SHP77 (cell line): ENCODE measurements around the gene ZFAND2B.
"Not testable (repeated sequence)": the region's sequence is repeated elsewhere in the genome, so short reads cannot be mapped to it uniquely, and the experiment has no call there.

Source experiments
- DNase-seq, 2 experiments: peaks; one replicate each; lab custom pipeline; 2025; lab: John Stamatoyannopoulos, UW

ZFAND2B gene

DNA sequence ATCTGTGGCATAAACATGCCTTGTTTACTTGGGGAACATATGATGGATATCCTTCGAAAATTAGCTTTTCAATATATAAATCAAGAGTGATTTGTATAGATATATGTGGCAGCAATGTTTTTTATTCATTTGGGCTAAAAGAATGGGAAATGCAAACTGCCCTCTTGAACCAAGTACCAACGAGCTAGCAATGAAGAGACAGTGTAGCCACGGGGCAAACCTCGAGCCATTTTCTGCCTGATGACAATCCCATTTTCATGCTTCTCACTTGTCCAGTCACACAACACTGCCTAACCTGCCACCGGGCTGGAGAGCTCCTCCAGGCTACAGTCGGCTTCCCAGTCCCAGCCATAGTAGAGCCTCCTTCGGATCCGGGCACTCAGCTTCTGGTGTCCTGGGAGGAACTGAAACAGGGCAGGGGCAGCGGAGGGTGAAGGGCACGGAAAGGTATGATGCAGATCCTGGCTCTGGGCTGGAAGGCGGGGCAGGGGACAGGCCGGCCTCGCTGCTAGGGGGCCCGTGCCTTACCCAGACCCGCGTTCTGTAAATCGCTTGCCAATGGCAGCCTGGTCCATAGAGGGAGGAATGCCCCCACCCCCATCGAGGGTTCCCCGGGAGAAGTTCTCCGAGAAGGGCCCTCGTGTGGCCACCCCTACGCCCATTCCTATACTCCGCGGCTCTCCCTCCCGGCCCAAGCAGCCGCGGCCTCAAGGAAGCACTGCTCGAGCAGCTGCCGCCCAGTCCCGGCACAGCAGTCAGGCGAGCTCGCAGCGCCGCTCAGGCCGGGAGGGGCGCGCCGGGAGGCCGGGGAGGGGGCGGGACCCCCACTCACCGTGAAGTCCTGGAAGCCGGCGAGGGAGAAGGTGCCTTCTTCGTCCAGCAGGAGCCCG is 30.4 kb upstream of the ZFAND2B start:
- DNase-seq: peak; percentile 24 to 70

DNA sequence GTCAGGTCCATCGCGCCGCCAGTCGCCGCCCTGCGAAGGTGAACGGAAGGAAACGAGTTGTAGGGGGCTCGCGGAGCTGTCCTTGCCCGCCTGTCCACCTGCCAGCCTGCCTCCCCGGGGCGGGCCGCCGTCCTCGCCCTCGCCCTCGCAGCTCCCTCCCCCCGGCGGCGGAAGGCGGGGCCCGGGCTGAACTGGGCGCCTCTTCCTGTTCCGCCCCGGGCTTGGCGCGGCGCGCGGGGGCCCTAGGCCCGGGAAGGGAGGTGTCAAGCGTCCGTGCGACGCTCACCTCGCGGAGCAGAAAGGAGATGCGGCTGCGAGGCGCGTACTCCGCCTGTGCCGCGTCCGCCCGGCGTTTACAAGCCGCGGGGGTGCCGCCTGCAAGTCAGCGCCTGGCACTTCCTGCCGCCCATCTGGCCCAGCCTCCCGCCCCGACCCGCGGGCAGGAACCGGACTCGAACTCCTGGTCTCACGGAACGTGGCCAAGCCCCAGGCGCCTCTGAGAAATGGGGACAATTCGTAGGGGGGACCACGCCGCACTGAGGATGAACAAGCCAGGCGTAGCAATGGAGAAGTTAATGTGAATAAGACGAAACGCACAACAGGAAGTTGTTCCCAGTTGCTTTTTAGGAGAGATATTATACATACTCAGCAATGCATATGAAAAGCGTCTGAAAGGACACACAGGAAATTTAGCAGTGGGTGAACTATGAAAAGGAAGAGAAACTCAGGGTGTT is 29.6 kb upstream of the ZFAND2B start, which contains the start of gene CNPPD1:
Gene CNPPD1 (minus strand): TSS at position 108 of the 734 bp plus-strand sequence. CDS start 97 bp downstream, at position 11.
- peak; percentile 72 to 90 for DNase-seq

DNA sequence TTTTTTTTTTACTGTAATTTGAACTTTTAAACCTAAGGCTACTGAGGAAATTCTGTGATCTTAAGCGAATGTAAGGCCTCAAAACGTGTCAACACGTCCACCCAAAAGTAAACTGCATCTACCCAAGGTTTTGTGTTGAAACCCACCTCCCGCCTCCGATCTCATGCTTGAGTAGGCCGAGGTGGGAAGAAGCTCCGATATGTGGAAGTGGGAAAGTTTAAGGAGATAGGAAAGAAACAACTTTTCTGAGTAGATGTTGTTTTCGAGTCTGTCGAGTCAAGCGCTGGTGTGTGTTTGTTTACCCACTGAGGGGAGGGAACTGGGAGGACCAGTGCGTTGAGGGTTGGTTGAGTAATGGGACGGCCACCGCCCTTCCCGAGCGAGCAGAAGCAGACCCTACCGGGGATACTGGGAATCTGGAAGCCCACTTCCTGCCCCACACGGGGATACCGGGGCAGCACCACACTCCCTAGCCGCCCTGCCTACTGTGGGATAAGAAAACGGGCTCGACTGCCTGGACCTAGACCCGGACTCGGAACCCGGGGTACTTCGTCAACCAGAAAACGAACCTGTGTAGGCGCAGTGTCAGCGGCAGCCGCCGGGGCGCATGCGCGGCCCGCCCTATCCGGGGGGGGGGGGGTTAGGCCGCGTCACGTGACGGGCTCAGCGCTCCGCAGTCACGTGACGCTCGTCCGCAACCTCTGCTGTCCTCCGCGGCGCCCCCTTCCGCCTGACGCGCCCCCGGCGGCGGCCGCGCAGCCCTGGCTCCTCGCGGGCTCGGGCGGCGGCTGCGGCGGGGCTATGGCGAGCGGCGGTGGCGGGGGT is 28.8 kb upstream of the ZFAND2B start, which contains the start of gene RETREG2:
Gene RETREG2 (plus strand): TSS at position 724 of the 825 bp plus-strand sequence. CDS start 78 bp downstream, at position 802.
- peak; percentile 65 to 81 for DNase-seq

DNA sequence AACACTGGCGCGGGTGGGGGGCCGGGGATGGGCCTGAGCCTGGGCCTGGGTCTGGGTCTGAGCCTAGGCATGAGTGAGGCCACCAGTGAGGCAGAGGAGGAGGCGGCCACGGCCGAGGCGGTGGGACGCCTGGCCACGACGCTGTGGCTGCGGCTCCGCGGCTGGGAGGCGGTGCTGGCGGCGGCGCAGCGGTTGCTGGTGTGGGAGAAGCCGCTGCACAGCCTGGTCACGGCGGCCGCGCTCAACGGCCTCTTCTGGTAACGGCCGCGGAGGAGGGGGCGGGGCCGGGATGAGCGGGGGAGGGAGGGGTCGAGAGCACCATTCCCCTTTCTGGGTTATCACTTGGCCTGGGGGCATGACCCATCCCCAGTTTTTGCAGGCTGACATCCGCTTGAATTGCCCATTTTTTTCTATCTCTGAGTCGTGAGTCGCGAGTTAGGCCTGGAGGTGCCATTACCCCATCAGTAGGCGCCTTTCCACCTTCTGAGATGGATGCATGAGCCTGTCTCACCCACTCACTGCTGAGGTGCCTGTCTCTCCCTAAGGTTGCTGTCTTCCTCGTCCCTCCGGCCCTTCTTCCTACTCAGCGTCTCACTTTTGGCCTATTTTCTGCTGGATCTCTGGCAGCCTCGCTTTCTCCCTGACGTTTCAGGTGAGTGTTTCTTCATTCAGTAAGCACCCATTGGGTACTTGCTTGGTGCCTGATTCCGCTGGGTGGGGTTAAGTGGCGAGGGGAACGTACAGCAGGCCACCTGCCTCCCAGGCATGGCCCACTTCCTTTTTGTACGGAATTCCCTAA is 28.0 kb upstream of the ZFAND2B start:
- DNase-seq: peak in 1 of 2 experiments; percentile 13

DNA sequence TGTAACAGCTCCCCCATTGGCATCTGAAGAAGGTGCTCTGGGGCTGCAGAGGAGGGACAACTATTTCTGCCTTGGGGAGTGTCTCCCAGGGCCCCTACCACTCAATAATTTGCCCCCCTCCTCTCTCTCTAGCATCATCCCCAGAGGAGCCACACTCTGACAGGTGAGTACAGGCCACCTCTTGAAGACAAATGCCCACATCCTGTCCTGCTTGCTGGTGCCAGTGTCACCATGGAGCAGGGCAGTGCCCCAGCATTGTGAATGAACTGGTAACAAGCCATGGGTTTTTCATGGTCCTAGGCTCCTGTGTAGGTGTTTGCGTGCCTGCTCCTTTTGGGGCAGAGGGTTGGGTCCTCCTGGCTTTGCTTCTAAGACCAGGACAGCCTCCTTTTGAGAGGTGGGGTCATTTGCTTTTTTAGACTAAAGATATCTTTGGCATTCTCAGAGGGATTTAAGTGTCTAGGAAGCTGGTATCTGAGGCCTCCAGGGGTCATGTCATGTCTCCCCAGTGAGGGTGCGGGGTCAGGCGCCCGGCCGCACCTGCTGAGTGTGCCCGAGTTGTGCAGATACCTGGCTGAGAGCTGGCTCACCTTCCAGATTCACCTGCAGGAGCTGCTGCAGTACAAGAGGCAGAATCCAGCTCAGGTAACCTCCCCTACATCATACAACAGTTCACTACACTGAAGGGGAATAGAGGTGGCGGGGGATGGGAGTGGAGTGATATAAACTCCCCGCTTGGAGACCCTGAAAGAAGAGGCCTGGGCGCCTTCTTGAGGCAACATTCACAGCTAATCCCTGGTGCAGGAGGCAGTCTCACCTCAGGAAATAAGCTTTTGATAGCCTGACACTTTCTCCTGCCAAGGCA is 26.7 kb upstream of the ZFAND2B start:
- DNase-seq: no peak

DNA sequence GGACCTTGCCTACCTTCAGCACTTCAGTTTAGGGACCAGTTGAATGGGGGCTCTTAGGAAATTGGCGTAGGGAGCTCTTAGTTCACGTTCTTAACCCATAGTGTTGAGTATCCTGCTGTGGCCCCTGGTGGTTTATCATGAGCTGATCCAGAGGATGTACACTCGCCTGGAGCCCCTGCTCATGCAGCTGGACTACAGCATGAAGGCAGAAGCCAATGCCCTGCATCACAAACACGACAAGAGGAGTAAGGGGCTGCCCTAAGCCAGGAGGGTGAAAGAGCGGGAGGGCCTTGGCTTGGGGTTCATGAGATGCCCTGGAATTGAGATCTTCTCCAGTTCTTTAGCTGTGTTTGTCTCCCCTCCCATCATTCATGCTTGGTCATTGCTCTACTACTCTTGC is 25.6 kb upstream of the ZFAND2B start:
- DNase-seq: no peak

DNA sequence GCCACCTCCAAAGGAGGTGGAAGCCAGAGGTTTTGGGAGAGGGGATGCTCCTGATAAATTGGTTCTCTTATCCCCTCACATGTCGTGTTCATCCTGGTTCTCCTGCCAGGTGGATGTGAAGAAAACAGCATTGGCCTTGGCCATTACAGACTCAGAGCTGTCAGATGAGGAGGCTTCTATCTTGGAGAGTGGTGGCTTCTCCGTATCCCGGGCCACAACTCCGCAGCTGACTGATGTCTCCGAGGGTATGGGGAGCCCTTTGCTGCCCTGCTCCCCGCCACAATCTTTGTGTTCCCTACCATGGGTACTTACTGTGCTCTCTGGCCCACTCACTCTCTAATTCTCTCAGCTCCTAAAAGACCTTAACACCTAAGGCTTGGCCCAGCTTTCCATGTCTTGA is 25.1 kb upstream of the ZFAND2B start:
- DNase-seq: no peak

DNA sequence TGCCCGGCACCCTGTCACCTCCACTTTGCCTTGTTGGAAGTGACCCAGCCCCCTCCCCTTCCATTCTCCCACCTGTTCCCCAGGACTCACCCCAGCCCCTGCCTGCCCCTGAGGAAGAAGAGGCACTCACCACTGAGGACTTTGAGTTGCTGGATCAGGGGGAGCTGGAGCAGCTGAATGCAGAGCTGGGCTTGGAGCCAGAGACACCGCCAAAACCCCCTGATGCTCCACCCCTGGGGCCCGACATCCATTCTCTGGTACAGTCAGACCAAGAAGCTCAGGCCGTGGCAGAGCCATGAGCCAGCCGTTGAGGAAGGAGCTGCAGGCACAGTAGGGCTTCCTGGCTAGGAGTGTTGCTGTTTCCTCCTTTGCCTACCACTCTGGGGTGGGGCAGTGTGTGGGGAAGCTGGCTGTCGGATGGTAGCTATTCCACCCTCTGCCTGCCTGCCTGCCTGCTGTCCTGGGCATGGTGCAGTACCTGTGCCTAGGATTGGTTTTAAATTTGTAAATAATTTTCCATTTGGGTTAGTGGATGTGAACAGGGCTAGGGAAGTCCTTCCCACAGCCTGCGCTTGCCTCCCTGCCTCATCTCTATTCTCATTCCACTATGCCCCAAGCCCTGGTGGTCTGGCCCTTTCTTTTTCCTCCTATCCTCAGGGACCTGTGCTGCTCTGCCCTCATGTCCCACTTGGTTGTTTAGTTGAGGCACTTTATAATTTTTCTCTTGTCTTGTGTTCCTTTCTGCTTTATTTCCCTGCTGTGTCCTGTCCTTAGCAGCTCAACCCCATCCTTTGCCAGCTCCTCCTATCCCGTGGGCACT is 24.0 kb upstream of the ZFAND2B start:
- DNase-seq: no peak

DNA sequence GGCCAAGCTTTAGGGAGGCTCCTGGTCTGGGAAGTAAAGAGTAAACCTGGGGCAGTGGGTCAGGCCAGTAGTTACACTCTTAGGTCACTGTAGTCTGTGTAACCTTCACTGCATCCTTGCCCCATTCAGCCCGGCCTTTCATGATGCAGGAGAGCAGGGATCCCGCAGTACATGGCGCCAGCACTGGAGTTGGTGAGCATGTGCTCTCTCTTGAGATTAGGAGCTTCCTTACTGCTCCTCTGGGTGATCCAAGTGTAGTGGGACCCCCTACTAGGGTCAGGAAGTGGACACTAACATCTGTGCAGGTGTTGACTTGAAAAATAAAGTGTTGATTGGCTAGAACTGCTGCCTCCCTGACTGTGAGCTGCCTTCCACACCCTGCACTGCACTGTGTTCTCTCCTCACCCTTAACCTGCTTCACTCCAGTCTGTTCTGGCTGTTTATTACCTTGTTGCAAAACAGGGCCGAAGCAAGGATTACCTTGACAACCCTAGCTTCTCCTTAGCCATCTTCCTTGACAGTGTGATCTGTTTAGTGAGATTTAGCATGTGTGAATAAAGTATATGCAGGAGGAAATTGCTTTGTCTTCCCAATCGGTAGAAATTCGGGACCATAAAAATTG is 23.3 kb upstream of the ZFAND2B start:
- DNase-seq: no peak

DNA sequence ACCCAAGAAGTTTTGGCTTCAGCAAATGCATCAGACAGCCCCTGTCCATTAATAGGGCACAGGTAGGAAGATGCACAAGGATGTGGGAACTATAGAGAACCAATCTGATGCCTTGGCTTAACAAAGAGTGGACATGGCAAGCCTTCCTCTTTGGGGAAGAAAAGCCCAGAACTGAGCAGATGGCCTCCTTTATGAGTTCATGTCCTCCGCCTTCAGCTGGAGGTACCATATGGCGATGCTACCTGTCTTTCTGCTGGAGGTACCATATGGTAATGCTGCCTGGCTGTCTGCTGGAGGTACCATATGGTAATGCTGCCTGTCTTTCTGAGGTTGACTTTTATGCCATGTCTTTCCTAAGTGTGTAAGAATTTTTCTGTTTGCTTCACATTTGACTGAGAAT is 22.5 kb upstream of the ZFAND2B start:
- DNase-seq: no peak

DNA sequence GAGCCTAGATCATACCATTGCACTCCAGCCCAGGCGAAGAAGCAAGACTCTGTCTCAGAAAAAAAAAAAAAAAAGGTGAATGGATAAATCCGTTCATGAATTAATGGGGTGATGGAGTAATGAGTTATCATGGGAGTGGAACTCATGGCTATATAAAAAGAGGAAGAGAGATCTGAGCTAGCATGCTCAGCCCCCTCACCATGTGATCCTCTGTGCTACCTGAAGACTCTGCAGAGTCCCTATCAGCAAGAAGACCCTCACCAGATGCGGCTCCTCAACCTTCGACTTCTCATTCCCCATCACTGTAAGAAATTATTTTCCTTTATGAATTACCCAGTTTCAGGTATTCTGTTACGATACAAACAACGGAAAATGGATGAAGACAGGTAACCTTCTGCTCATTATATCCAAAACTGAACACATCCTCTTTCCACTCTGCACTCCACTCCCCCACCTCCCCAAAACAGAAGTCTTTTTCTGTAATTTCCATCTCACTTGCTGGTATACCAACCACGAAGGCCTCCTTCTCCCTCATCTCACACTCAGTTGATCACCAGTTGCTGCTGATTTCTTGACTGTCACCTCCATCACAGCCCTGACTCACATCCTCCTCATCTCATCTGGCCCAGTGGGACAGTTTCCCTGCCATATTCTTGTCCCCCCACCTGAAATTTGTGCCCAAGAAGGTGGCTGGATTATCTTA is 19.7 kb upstream of the ZFAND2B start:
- no peak for DNase-seq

DNA sequence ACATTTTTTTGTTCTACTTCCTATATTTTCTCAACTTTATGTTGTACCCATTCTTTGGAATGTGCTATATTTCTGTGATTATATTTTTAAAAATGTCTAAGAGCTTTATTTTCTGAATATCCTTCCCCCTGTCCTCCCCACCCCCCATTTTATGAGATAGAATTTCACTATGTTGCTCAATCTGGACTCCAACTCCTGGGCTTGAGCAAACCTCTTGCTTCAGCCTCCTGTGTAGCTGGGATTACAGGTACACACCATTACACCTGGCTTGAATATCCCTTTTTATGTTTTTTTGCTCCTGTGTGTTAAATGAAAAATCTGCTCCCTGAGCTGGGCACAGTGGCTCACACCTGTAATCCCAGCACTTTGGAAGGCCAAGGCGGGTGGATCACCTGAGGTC is 9.2 kb upstream of the ZFAND2B start:
- no peak for DNase-seq

DNA sequence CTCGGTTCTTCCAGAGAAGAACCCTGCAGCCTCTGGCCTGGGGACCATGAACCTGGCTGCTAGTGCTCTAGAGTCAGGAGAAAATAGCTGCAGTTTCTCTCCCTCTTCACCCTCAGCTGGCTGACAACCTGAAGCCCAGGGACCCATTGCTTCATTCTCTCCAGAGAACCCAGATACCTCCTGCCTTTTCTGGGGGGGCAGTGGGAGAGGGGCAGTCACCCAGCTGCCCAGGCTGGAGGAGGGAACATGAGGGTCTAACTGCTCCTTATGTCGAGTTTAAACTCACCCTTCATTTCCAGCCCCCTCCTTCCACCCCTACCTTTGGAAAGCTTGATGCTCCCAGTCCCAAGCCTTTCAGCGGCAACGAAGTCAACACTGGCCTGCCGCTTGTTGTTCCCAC is 7.6 kb upstream of the ZFAND2B start:
- no peak for DNase-seq

DNA sequence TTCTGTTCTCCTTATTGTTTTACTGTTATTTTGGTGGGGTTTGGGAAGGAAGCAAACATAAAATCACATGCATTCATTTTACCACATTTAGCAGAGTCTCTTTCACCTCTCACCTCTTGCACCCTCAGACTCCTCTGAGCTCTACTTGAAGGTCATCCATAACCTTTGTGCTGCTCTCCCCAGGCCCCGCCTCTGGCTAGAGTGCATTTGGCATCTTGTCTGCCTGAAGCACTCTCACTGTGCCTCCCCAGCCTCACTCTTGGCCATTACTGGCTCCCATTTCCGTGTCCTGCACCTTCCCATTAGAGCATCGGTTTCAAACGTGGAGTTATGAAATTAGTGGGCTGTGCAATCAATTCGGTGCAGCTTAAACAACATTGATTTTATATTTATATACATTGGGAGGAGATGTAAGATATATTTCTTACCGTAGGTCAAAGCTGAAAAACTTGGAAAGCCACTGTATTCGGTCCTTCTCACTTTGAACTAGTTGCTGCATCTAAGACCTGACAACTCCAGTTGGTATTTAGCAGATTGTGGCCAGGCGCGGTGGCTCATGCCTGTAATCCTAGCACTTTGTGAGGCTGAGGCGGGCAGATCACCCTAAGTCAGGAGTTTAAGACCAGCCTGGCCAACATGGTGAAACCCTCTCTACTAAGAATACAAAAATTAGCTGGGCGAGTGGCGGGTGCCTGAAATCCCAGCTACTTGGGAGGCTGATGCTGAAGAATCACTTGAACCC is 6.9 kb upstream of the ZFAND2B start:
- no peak for DNase-seq

DNA sequence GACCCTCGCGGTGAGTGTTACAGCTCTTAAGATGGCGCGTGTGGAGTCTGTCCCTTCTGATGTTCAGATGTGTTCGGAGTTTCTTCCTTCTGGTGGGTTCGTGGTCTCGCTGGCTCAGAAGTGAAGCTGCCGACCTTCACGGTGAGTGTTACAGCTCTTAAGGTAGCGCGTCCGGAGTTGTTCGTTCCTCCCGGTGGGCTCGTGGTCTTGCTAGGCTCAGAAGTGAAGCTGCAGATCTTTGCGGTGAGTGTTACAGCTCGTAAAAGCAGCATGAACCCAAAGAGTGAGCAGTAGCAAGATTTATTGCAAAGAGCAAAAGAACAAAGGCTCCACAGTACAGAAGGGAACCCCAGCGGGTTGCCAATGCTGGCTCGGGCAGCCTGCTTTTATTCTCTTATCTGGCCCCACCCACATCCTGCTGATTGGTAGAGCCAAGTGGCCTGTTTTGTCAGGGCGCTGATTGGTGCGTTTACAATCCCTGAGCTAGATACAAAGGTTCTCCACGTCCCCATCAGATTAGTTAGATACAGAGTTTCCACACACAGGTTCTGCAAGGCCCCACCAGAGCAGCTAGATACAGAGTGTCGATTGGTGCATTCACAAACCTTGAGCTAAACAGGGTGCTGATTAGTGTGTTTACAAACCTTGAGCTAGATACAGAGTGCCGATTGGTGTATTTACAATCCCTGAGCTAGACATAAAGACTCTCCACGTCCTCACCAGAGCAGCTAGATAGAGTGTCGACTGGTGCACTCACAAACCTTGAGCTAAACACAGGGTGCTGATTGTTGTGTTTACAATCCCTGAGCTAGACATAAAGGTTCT is 5.9 kb upstream of the ZFAND2B start:
- peak; percentile 15 to 20 for DNase-seq

DNA sequence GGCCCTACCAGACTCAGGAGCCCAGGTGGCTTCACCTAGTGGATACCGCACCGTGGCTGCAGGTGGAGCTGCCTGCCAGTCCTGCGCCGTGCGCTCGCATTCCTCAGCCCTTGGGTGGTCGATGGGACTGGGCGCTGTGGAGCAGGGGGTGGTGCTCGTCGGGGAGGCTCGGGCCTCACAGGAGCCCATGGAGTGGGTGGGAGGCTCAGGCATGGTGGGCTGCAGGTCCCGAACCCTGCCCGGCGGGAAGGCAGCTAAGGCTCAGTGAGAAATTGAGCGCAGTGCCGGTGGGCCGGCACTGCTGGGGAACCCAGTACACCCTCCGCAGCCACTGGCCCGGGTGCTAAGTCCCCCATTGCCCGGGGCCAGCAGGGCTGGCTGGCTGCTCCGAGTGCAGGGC is 5.3 kb upstream of the ZFAND2B start:
- DNase-seq: not testable (repeated sequence)
